Suprapubic skin (tissue), 4 donors: ENCODE measurements around the gene DCAF10. TPM values are rescaled to one million over a fixed set of nuclear protein-coding genes. Genes with fewer than 3 reads are reported as not detected.

Experiments
- DNase-seq, 2 donors: peaks; one replicate each; pipeline ENCODE4 v3.0.0-alpha.2; 2019; ENCODE audit warnings: low spot score in 2 of 2
- H3K27ac ChIP-seq: fragments of 200-600 bp; sonication (generic); one replicate; pipeline ENCODE4 v1.5.1; 2019
- H3K27me3 ChIP-seq: fragments of 200-600 bp; sonication (generic); one replicate; pipeline ENCODE4 v1.5.1; 2019
- H3K36me3 ChIP-seq: fragments of 200-600 bp; sonication (generic); one replicate; pipeline ENCODE4 v1.5.1; 2019
- H3K4me1 ChIP-seq: fragments of 200-600 bp; sonication (generic); one replicate; pipeline ENCODE4 v1.5.1; 2019
- H3K4me3 ChIP-seq: fragments of 200-600 bp; sonication (generic); one replicate; pipeline ENCODE4 v1.5.1; 2019; ENCODE audit warnings: mild to moderate bottlenecking
- H3K9me3 ChIP-seq: fragments of 200-600 bp; sonication (generic); one replicate; pipeline ENCODE4 v1.5.1; 2019
- EP300 ChIP-seq: sonication (generic); formaldehyde crosslinking; IDR thresholded peaks from one replicate; pipeline ENCODE4 v1.6.1; 2017; ENCODE audit warnings: antibody characterized with exemption
- POLR2A ChIP-seq, 2 donors: fragments of 450-650 bp; IDR thresholded peaks; one replicate each; pipeline ENCODE4 v1.6.1; 2017; ENCODE audit warnings: antibody characterized with exemption in 2 of 2, mild to moderate bottlenecking in 2 of 2, moderate library complexity in 2 of 2
- POLR2AphosphoS5 ChIP-seq, 3 donors: sonication (generic); formaldehyde crosslinking; IDR thresholded peaks; one replicate each; pipeline ENCODE4 v1.6.1; 2017; ENCODE audit warnings: antibody characterized with exemption in 3 of 3
- WGBS: methylation state at CpG from one replicate; pipeline ENCODE4 v1.1.5; 2018; 5-methylcytosine and 5-hydroxymethylcytosine counted together
- total RNA-seq, 4 donors: library from RNA; depleted of rRNA; stranded (reverse); fragments of >200 nt; gene quantifications; one replicate each; pipeline ENCODE4 v1.1.0, GENCODE V29; 2016
- TF ChIP-seq, protein P1 (sequence below), 2 donors: fragments of 200-600 bp in 1 of 2; fragments of 450-650 bp in 1 of 2; sonication (generic) in 1 of 2; IDR thresholded peaks; one replicate each; pipeline ENCODE4 v1.5.1; 2016 to 2019; ENCODE audit warnings: antibody characterized with exemption in 2 of 2, mild to moderate bottlenecking in 1 of 2, moderate library complexity in 1 of 2

DCAF10 gene
- total RNA-seq, 4 donors from 2014 or later, result 21.7 to 47.6 (median 26.6) TPM

- DNase-seq, result no peak
- Histone ChIP-seq H3K27me3 (no peaks in the 10 kb centered on the region), H3K4me3 (no peak overlapping the region), H3K9me3 (no peaks in the 10 kb centered on the region), H3K27ac (no peak overlapping the region), H3K36me3 (peaks cover 42% of the 10 kb centered on the region), H3K4me1 (no peaks in the 10 kb centered on the region)
- whole genome bisulfite sequencing, result 95% methylated on average over 1 of the region's 1 CpG
- TF ChIP-seq, protein P1, sequence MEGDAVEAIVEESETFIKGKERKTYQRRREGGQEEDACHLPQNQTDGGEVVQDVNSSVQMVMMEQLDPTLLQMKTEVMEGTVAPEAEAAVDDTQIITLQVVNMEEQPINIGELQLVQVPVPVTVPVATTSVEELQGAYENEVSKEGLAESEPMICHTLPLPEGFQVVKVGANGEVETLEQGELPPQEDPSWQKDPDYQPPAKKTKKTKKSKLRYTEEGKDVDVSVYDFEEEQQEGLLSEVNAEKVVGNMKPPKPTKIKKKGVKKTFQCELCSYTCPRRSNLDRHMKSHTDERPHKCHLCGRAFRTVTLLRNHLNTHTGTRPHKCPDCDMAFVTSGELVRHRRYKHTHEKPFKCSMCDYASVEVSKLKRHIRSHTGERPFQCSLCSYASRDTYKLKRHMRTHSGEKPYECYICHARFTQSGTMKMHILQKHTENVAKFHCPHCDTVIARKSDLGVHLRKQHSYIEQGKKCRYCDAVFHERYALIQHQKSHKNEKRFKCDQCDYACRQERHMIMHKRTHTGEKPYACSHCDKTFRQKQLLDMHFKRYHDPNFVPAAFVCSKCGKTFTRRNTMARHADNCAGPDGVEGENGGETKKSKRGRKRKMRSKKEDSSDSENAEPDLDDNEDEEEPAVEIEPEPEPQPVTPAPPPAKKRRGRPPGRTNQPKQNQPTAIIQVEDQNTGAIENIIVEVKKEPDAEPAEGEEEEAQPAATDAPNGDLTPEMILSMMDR (IDR thresholded peaks at IDR 0.05), result no peak
- no peak for TF ChIP-seq EP300
- TF ChIP-seq POLR2A (IDR thresholded peaks at IDR 0.05), result no peak
- no peak for TF ChIP-seq POLR2AphosphoS5 (IDR thresholded peaks at IDR 0.05)
Observed at GRCh38 chr9:37856551-37856950, 56.0 kb downstream of the DCAF10 start.

- Histone ChIP-seq H3K9me3 (no peaks in the 10 kb centered on the region), H3K36me3 (peaks cover 60% of the 10 kb centered on the region), H3K4me3 (no peak overlapping the region), H3K4me1 (no peaks in the 10 kb centered on the region), H3K27ac (no peak overlapping the region), H3K27me3 (no peaks in the 10 kb centered on the region)
- TF ChIP-seq POLR2AphosphoS5 (IDR thresholded peaks at IDR 0.05), result no peak
- TF ChIP-seq, protein P1 (IDR thresholded peaks at IDR 0.05), result no peak
- no peak for TF ChIP-seq POLR2A (IDR thresholded peaks at IDR 0.05)
- no peak for TF ChIP-seq EP300
- WGBS, result 79% methylated on average over 1 of the region's 1 CpG
- DNase-seq, result no peak
Observed at GRCh38 chr9:37859043-37859442, 58.4 kb downstream of the DCAF10 start.

GRCh38 chr9:37862530-37862929 lies 61.9 kb downstream of the DCAF10 start:
- no peaks in the 10 kb centered on the region for H3K27me3 ChIP-seq
- 92% methylated on average over 3 of the region's 3 CpGs for WGBS
- no peak overlapping the region for H3K27ac ChIP-seq
- H3K4me1 ChIP-seq, result no peaks in the 10 kb centered on the region
- H3K9me3 ChIP-seq, result no peaks in the 10 kb centered on the region
- no peak overlapping the region for H3K4me3 ChIP-seq
- H3K36me3 ChIP-seq, result peaks cover 64% of the 10 kb centered on the region
- TF ChIP-seq POLR2A (IDR thresholded peaks at IDR 0.05), result no peak
- TF ChIP-seq, protein P1 (IDR thresholded peaks at IDR 0.05), result no peak
- DNase-seq, result no peak

- WGBS, result 94% methylated on average over 5 of the region's 5 CpGs
- H3K27me3 ChIP-seq, result no peaks in the 10 kb centered on the region
- no peak overlapping the region for H3K27ac ChIP-seq
- DNase-seq, result no peak
- TF ChIP-seq POLR2A (IDR thresholded peaks at IDR 0.05) (no peak), POLR2AphosphoS5 (IDR thresholded peaks at IDR 0.05) (no peak), EP300 (no peak)
- TF ChIP-seq, protein P1 (IDR thresholded peaks at IDR 0.05), result no peak
- H3K9me3 ChIP-seq, result no peaks in the 10 kb centered on the region
- H3K4me3 ChIP-seq, result no peak overlapping the region
- H3K36me3 ChIP-seq, result peaks cover 7% of the 10 kb centered on the region
- H3K4me1 ChIP-seq, result no peaks in the 10 kb centered on the region
Observed at GRCh38 chr9:37870081-37870798, 69.6 kb downstream of the DCAF10 start.

GRCh38 chr9:37870799-37871176 lies 70.2 kb downstream of the DCAF10 start:
- DNase-seq, result no peak
- Histone ChIP-seq H3K4me1 (no peaks in the 10 kb centered on the region), H3K27ac (no peak overlapping the region), H3K4me3 (no peak overlapping the region), H3K27me3 (no peaks in the 10 kb centered on the region), H3K36me3 (peaks cover 7% of the 10 kb centered on the region), H3K9me3 (no peaks in the 10 kb centered on the region)
- no peak for TF ChIP-seq EP300
- no peak for TF ChIP-seq POLR2A (IDR thresholded peaks at IDR 0.05)
- TF ChIP-seq, protein P1 (IDR thresholded peaks at IDR 0.05), result no peak
- no peak for TF ChIP-seq POLR2AphosphoS5 (IDR thresholded peaks at IDR 0.05)
- 82% methylated on average over 5 of the region's 5 CpGs for WGBS
